ENCODE measurements around the gene IGF2BP3.

Gene IGF2BP3

GRCh38 chr7:23291957-23292560 is 178.2 kb downstream of the IGF2BP3 start:
- no peak for DNase-seq

- DNase-seq: no peak
These were observed 179.3 kb downstream of the IGF2BP3 start for GRCh38 chr7:23290993-23291392.

- DNase-seq: peak; percentile 14
These were observed 182.7 kb downstream of the IGF2BP3 start for GRCh38 chr7:23287612-23288011.

- no peak for DNase-seq
These were observed 184.3 kb downstream of the IGF2BP3 start for GRCh38 chr7:23285657-23286646.

- no peak for DNase-seq
These were observed 185.4 kb downstream of the IGF2BP3 start for GRCh38 chr7:23284871-23285270.

- DNase-seq: no peak
These were observed 187.2 kb downstream of the IGF2BP3 start for GRCh38 chr7:23283086-23283485.

- DNase-seq: no peak
These were observed 190.3 kb downstream of the IGF2BP3 start for GRCh38 chr7:23279819-23280525.

- DNase-seq: no peak
These were observed 192.8 kb downstream of the IGF2BP3 start for GRCh38 chr7:23277359-23277989.

GRCh38 chr7:23276947-23277346 is 193.3 kb downstream of the IGF2BP3 start:
- DNase-seq: no peak

- DNase-seq: no peak
These were observed 193.9 kb downstream of the IGF2BP3 start for GRCh38 chr7:23276376-23276775.

GRCh38 chr7:23275912-23276311 is 194.4 kb downstream of the IGF2BP3 start:
- no peak for DNase-seq

- peak; percentile 91 for DNase-seq
These were observed 197.1 kb downstream of the IGF2BP3 start for GRCh38 chr7:23273141-23273599.

GRCh38 chr7:23272275-23272674 is 198.0 kb downstream of the IGF2BP3 start:
- no peak for DNase-seq

GRCh38 chr7:23268746-23269145 is 201.5 kb downstream of the IGF2BP3 start:
- DNase-seq: no peak

GRCh38 chr7:23268167-23268566 is 202.1 kb downstream of the IGF2BP3 start:
- no peak for DNase-seq

- DNase-seq: no peak
These were observed 202.9 kb downstream of the IGF2BP3 start for GRCh38 chr7:23267357-23267756.

- no peak for DNase-seq
These were observed 203.4 kb downstream of the IGF2BP3 start for GRCh38 chr7:23266918-23267317.

- no peak for DNase-seq
These were observed 205.3 kb downstream of the IGF2BP3 start for GRCh38 chr7:23264916-23265458.

GRCh38 chr7:23261843-23262452 is 208.3 kb downstream of the IGF2BP3 start:
- DNase-seq: peak; percentile 58

GRCh38 chr7:23260371-23260770 is 209.9 kb downstream of the IGF2BP3 start:
- no peak for DNase-seq

Measured in stimulated activated CD4-positive, alpha-beta T cell treated with anti-CD3 and anti-CD28 coated beads, Interleukin-1b, Interleukin-23, amount 100 ng/mL, for 48 hours (primary cell).